Kidney (tissue), 14 donors: ENCODE results near the gene SLC35G1. TPM values are rescaled to one million over a fixed set of nuclear protein-coding genes. Genes with fewer than 3 reads are reported as not detected.

ENCODE experiments used
- DNase-seq, 5 donors: peaks; one replicate each; pipeline ENCODE4 v3.0.0-alpha.2; 2013 to 2020
- FAIRE-seq: peaks from 2 replicates; lab custom pipeline; 2012; peaks lifted over from hg19 to GRCh38; lab: Jason Lieb, UNC
- H3K27ac ChIP-seq, 2 donors: one replicate each; pipeline ENCODE4 v1.7.0; 2013; ENCODE audit warnings: low read depth in 2 of 2, low read length in 2 of 2, inconsistent platforms in 1 of 2
- H3K27me3 ChIP-seq: one replicate; pipeline ENCODE4 v1.7.1; 2013; ENCODE audit warnings: low read length, inconsistent platforms; ENCODE audit not compliant: control insufficient read depth, insufficient read depth
- H3K36me3 ChIP-seq, 3 donors: one replicate each; pipeline versions ENCODE4 v1.7.0 to v1.7.1; 2013; ENCODE audit warnings: low read length in 3 of 3, control low read depth in 1 of 3, inconsistent platforms in 1 of 3; ENCODE audit not compliant: insufficient read depth in 3 of 3, control insufficient read depth in 2 of 3
- H3K4me1 ChIP-seq, 3 donors: one replicate each; pipeline versions ENCODE4 v1.7.0 to v1.7.1; 2013; ENCODE audit warnings: low read length in 3 of 3, inconsistent platforms in 1 of 3, low read depth in 1 of 3; ENCODE audit not compliant: control insufficient read depth in 2 of 3, insufficient read depth in 2 of 3
- H3K4me3 ChIP-seq, 3 donors: one replicate each; pipeline versions ENCODE4 v1.7.0 to v1.8.1; 2013; ENCODE audit warnings: low read length in 3 of 3, control low read depth in 1 of 3, inconsistent platforms in 1 of 3
- H3K9ac ChIP-seq, 3 donors: one replicate each; pipeline versions ENCODE4 v1.7.0 to v1.7.1; 2013; ENCODE audit warnings: low read length in 3 of 3, control low read depth in 1 of 3, inconsistent platforms in 1 of 3
- H3K9me3 ChIP-seq, 3 donors: one replicate each; pipeline versions ENCODE4 v1.7.0 to v1.7.1; 2013; ENCODE audit warnings: low read length in 3 of 3, control low read depth in 1 of 3, inconsistent platforms in 1 of 3; ENCODE audit not compliant: control insufficient read depth in 2 of 3, insufficient read depth in 1 of 3
- CTCF ChIP-seq: IDR thresholded peaks from 3 replicates; pipeline ENCODE4 v1.5.1; 2012; ENCODE audit warnings: mild to moderate bottlenecking, moderate library complexity, borderline replicate concordance; ENCODE audit not compliant: insufficient read depth; ENCODE audit errors: extremely low read depth
- intact Hi-C: fragments of 100-400 bp; cut with DNase I; formaldehyde crosslinking; loops from one replicate; pipeline ENCODE4 v1.11.1; 2022
- polyA plus RNA-seq: library from polyadenylated mRNA; stranded (reverse); fragments of 350-450 nt; fragmentation: Illumina TruSeq; extraction: RNeasy Lipid Tissue Mini Kit (QIAGEN cat#74804); gene quantifications from one replicate; pipeline ENCODE4 v1.2.3, GENCODE V29; 2014; ENCODE audit warnings: low read depth, low replicate concordance; ENCODE audit not compliant: insufficient read depth
- total RNA-seq: library from RNA; stranded (reverse); fragmentation: NEBNext Ultra II Directional; extraction: Animal tissue kit (Norgen Biotek cat#: 25700); gene quantifications from one replicate; pipeline ENCODE4 v1.2.1, GENCODE V29; 2021
- donor health status: control.
- donor health status: control.
- donor health status: control.
- donor health status: control.
- donor health status: control.
- donor health status: DM: yes; HTN: yes; CAD: no.
- donor health status: Normal renal cell carcinoma (clear cell type).

Gene SLC35G1
- total and polyA plus RNA-seq, 2 donors from 2014 or later, result 2.6 to 3.1 TPM

GRCh38 chr10:93894516-93895378, 969 bp downstream of the SLC35G1 start:
- peak overlapping the region; percentile 55 to 72 (median 55) for H3K4me3 ChIP-seq
- intact Hi-C loops, result no loop called here
- H3K36me3 ChIP-seq, result no peaks in the 10 kb centered on the region
- H3K9me3 ChIP-seq, result no peaks in the 10 kb centered on the region
- FAIRE-seq (no peak), DNase-seq (peak in 1 of 5 donors; percentile 34)
- TF ChIP-seq CTCF, result no peak
- no peaks in the 10 kb centered on the region for H3K27me3 ChIP-seq
- H3K9ac ChIP-seq, result peak overlapping the region; percentile 41 to 51 (median 44)
- H3K27ac ChIP-seq, result no peak overlapping the region
- no peaks in the 10 kb centered on the region for H3K4me1 ChIP-seq

- Histone ChIP-seq H3K27me3 (no peaks in the 10 kb centered on the region), H3K9ac (no peak overlapping the region), H3K27ac (no peak overlapping the region), H3K4me1 (no peaks in the 10 kb centered on the region), H3K36me3 (no peaks in the 10 kb centered on the region), H3K9me3 (no peaks in the 10 kb centered on the region), H3K4me3 (no peak overlapping the region)
- DNase-seq (no peak), FAIRE-seq (no peak)
- intact Hi-C loops, result no loop called here
- TF ChIP-seq CTCF, result no peak
Observed at GRCh38 chr10:93897070-93897780, 3.4 kb downstream of the SLC35G1 start.

GRCh38 chr10:93899109-93899508, 5.3 kb downstream of the SLC35G1 start:
- H3K9me3 ChIP-seq, result no peaks in the 10 kb centered on the region
- H3K27me3 ChIP-seq, result no peaks in the 10 kb centered on the region
- H3K4me3 ChIP-seq, result no peak overlapping the region
- H3K9ac ChIP-seq, result no peak overlapping the region
- H3K27ac ChIP-seq, result no peak overlapping the region
- no peak for TF ChIP-seq CTCF
- intact Hi-C loops, result no loop called here
- H3K36me3 ChIP-seq, result no peaks in the 10 kb centered on the region
- no peaks in the 10 kb centered on the region for H3K4me1 ChIP-seq
- FAIRE-seq (no peak), DNase-seq (no peak)
